H1 (cell line): ENCODE data around the gene RAB41. TPM values are rescaled to one million over a fixed set of nuclear protein-coding genes. Genes with fewer than 3 reads are reported as not detected.

ENCODE experiments used
- CTCF ChIA-PET: fragments of 300-600 bp; sonication (Branson Sonifier 250); formaldehyde crosslinking; loops from one replicate; lab custom pipeline; 2021; ENCODE audit not compliant: partially characterized antibody; lab: Charles Lee
- POLR2A ChIA-PET: fragments of 300-600 bp; sonication (Branson Sonifier 250); formaldehyde crosslinking; loops from one replicate; lab custom pipeline; 2021; ENCODE audit warnings: inconsistent platforms; ENCODE audit not compliant: partially characterized antibody; lab: Charles Lee
- DNase-seq, 2 experiments: peaks; one replicate each; pipeline versions ENCODE4 v3.0.0 to v3.0.0-alpha.2; 2010 to 2022; ENCODE audit warnings: low spot score in 2 of 2, low read depth in 1 of 2, mixed read lengths in 1 of 2
- FAIRE-seq: peaks from 2 replicates; lab custom pipeline; 2011; peaks lifted over from hg19 to GRCh38; lab: Jason Lieb, UNC
- H2AFZ ChIP-seq: 2 replicates; pipeline ENCODE4 v1.8.1; 2012; ENCODE audit warnings: low read length, inconsistent platforms
- H2AK5ac ChIP-seq: 2 replicates; pipeline ENCODE4 v1.6.1; 2013; ENCODE audit warnings: low read depth, low read length
- H2BK120ac ChIP-seq: replicated peaks from 2 replicates; pipeline ENCODE3; 2013; ENCODE audit warnings: low read depth, low read length, inconsistent platforms
- H2BK12ac ChIP-seq: 2 replicates; pipeline ENCODE4 v1.6.1; 2013; ENCODE audit warnings: low read depth, low read length
- H2BK15ac ChIP-seq: 2 replicates; pipeline ENCODE4 v1.6.1; 2013; ENCODE audit warnings: low read length
- H2BK20ac ChIP-seq: 2 replicates; pipeline ENCODE4 v1.6.1; 2013; ENCODE audit warnings: low read length
- H2BK5ac ChIP-seq: 2 replicates; pipeline ENCODE4 v1.6.1; 2013; ENCODE audit warnings: low read depth, low read length
- H3K14ac ChIP-seq: 2 replicates; pipeline ENCODE4 v1.6.1; 2013; ENCODE audit warnings: inconsistent platforms; ENCODE audit not compliant: insufficient read length
- H3K18ac ChIP-seq: 2 replicates; pipeline ENCODE4 v1.6.1; 2013; ENCODE audit warnings: low read length; ENCODE audit errors: extremely low read depth
- H3K23ac ChIP-seq: 2 replicates; pipeline ENCODE4 v1.6.1; 2013; ENCODE audit warnings: inconsistent platforms; ENCODE audit not compliant: insufficient read length
- H3K23me2 ChIP-seq: 2 replicates; pipeline ENCODE4 v1.6.1; 2013; ENCODE audit warnings: low read depth, low read length
- H3K27ac ChIP-seq: 2 replicates; pipeline ENCODE4 v1.6.1; 2011; ENCODE audit warnings: low read depth, low read length, inconsistent platforms
- H3K27me3 ChIP-seq, 4 experiments: replicated peaks in 1 of 4; 1 replicate in 1 of 4; 2 replicates in 3 of 4; pipeline versions ENCODE4 v1.6.1 to v1.8.1; 2011 to 2013; ENCODE audit warnings: low read length in 3 of 4, mild to moderate bottlenecking in 3 of 4, inconsistent platforms in 2 of 4, mixed read lengths in 2 of 4, moderate library complexity in 1 of 4; ENCODE audit not compliant: control insufficient read depth in 3 of 4, insufficient read depth in 3 of 4; ENCODE audit errors: extremely low read depth in 1 of 4
- H3K36me3 ChIP-seq, 4 experiments: 2 replicates each; pipeline versions ENCODE4 v1.6.1 to v1.8.1; 2011 to 2013; ENCODE audit warnings: mild to moderate bottlenecking in 4 of 4, low read length in 3 of 4, moderate library complexity in 2 of 4, control low read depth in 1 of 4, inconsistent platforms in 1 of 4; ENCODE audit not compliant: insufficient read depth in 4 of 4, control insufficient read depth in 2 of 4
- H3K4ac ChIP-seq: replicated peaks from 2 replicates; pipeline ENCODE3; 2013; ENCODE audit warnings: low read length, low read depth, mixed read lengths, inconsistent platforms; ENCODE audit not compliant: insufficient read length
- H3K4me1 ChIP-seq, 4 experiments: replicated peaks in 1 of 4; 1 replicate in 1 of 4; 2 replicates in 3 of 4; pipeline versions ENCODE4 v1.6.1 to v1.8.1; 2011 to 2013; ENCODE audit warnings: low read length in 3 of 4, inconsistent platforms in 2 of 4, mixed read lengths in 1 of 4; ENCODE audit not compliant: insufficient read depth in 4 of 4, control insufficient read depth in 3 of 4
- H3K4me2 ChIP-seq, 2 experiments: 2 replicates each; pipeline versions ENCODE4 v1.6.1 to v1.8.1; 2011 to 2013; ENCODE audit warnings: low read depth in 2 of 2, low read length in 2 of 2, control low read depth in 1 of 2, inconsistent platforms in 1 of 2, mild to moderate bottlenecking in 1 of 2; ENCODE audit not compliant: insufficient read depth in 1 of 2
- H3K4me3 ChIP-seq, 4 experiments: fragments of 200-600, 300-600 bp in 1 of 4; sonication (generic), shearing (Covaris generic), sonication (Bioruptor Twin) in 1 of 4; 2 replicates each; pipeline versions ENCODE4 v1.5.1 to v1.8.1; 2011 to 2016; ENCODE audit warnings: low read length in 4 of 4, low read depth in 3 of 4, control low read depth in 2 of 4, inconsistent platforms in 2 of 4, mild to moderate bottlenecking in 2 of 4, mixed read lengths in 1 of 4, moderate library complexity in 1 of 4; ENCODE audit not compliant: insufficient read depth in 2 of 4; ENCODE audit errors: extremely low read depth in 1 of 4
- H3K56ac ChIP-seq: replicated peaks from 2 replicates; pipeline ENCODE3; 2013; ENCODE audit warnings: low read depth, mild to moderate bottlenecking, mixed read lengths, low read length, inconsistent platforms; ENCODE audit not compliant: insufficient read length
- H3K79me1 ChIP-seq: 2 replicates; pipeline ENCODE4 v1.6.1; 2013; ENCODE audit warnings: low read depth, low read length, control low read depth
- H3K79me2 ChIP-seq, 2 experiments: 2 replicates each; pipeline versions ENCODE4 v1.6.1 to v1.8.1; 2012 to 2013; ENCODE audit warnings: low read length in 2 of 2, mild to moderate bottlenecking in 2 of 2, inconsistent platforms in 1 of 2; ENCODE audit not compliant: insufficient read depth in 2 of 2, control insufficient read depth in 1 of 2
- H3K9ac ChIP-seq, 4 experiments: replicated peaks in 1 of 4; 1 replicate in 1 of 4; 2 replicates in 3 of 4; pipeline versions ENCODE4 v1.6.1 to v1.8.1; 2011 to 2013; ENCODE audit warnings: low read depth in 3 of 4, low read length in 3 of 4, control low read depth in 2 of 4, mild to moderate bottlenecking in 2 of 4, moderate library complexity in 2 of 4, inconsistent platforms in 1 of 4; ENCODE audit errors: extremely low read depth in 1 of 4
- H3K9me3 ChIP-seq, 2 experiments: 2 replicates each; pipeline versions ENCODE4 v1.6.1 to v1.8.1; 2012 to 2013; ENCODE audit warnings: mild to moderate bottlenecking in 2 of 2, moderate library complexity in 2 of 2, control low read depth in 1 of 2, inconsistent platforms in 1 of 2, low read depth in 1 of 2, low read length in 1 of 2, mixed read lengths in 1 of 2; ENCODE audit not compliant: insufficient read depth in 2 of 2
- H4K20me1 ChIP-seq, 2 experiments: replicated peaks in 1 of 2; 2 replicates each; pipeline versions ENCODE3 to v1.8.1; 2011 to 2013; ENCODE audit warnings: inconsistent platforms in 2 of 2, low read length in 2 of 2, mild to moderate bottlenecking in 1 of 2; ENCODE audit not compliant: insufficient read depth in 2 of 2, control insufficient read depth in 1 of 2
- H4K5ac ChIP-seq: 2 replicates; pipeline ENCODE4 v1.6.1; 2013; ENCODE audit warnings: low read length, low read depth, mixed read lengths, inconsistent platforms; ENCODE audit not compliant: insufficient read length
- H4K8ac ChIP-seq: 2 replicates; pipeline ENCODE4 v1.8.0; 2013; ENCODE audit warnings: mild to moderate bottlenecking, moderate library complexity, low read length, inconsistent platforms; ENCODE audit not compliant: insufficient read depth; ENCODE audit errors: extremely low read depth
- H4K91ac ChIP-seq: replicated peaks from 2 replicates; pipeline ENCODE3; 2013; ENCODE audit warnings: low read length, mixed read lengths, inconsistent platforms; ENCODE audit not compliant: insufficient read length
- ASH2L ChIP-seq: fragments of 200-600, 300-600 bp; sonication (generic); IDR thresholded peaks from one replicate; pipeline ENCODE4 v1.7.1; 2017; ENCODE audit warnings: low read length
- CBX5 ChIP-seq: fragments of 300-800, 300-1000 bp; sonication (generic); IDR thresholded peaks from 2 replicates; pipeline ENCODE4 v1.7.1; 2016; ENCODE audit warnings: antibody characterized with exemption, low read length, low read depth
- CBX8 ChIP-seq: fragments of 300-800, 300-1000 bp; sonication (generic); IDR thresholded peaks from 2 replicates; pipeline ENCODE4 v1.7.1; 2016; ENCODE audit warnings: low read depth, low read length, borderline replicate concordance
- CEBPB ChIP-seq: IDR thresholded peaks from 2 replicates; pipeline ENCODE4 v1.6.1; 2012; ENCODE audit warnings: low read depth, low read length
- EP300 ChIP-seq, 2 experiments: IDR thresholded peaks; 1 replicate in 1 of 2; 2 replicates in 1 of 2; pipeline ENCODE4 v1.6.1; 2011 to 2012; ENCODE audit warnings: low read depth in 2 of 2, low read length in 2 of 2, mild to moderate bottlenecking in 2 of 2, borderline replicate concordance in 1 of 2, inconsistent platforms in 1 of 2, moderate library complexity in 1 of 2
- GABPA ChIP-seq: IDR thresholded peaks from 2 replicates; pipeline ENCODE4 v1.6.1; 2011; ENCODE audit warnings: mild to moderate bottlenecking, low read length, moderate library complexity, borderline replicate concordance; ENCODE audit not compliant: insufficient read depth
- HDAC2 ChIP-seq, 2 experiments: fragments of 300-600 bp in 1 of 2; sonication (generic) in 1 of 2; IDR thresholded peaks; 2 replicates each; pipeline ENCODE4 v1.6.1; 2011 to 2012; ENCODE audit warnings: low read depth in 2 of 2, low read length in 2 of 2, mild to moderate bottlenecking in 2 of 2, moderate library complexity in 2 of 2, borderline replicate concordance in 1 of 2, inconsistent platforms in 1 of 2
- NANOG ChIP-seq: IDR thresholded peaks from 2 replicates; pipeline ENCODE4 v1.6.1; 2011; ENCODE audit warnings: low read length, low read depth, mild to moderate bottlenecking, inconsistent platforms; ENCODE audit not compliant: insufficient read depth, poor library complexity, severe bottlenecking
- SAP30 ChIP-seq: fragments of 300-600 bp; sonication (generic); IDR thresholded peaks from 2 replicates; pipeline ENCODE4 v1.7.1; 2012; ENCODE audit warnings: low read length, moderate library complexity, mild to moderate bottlenecking, inconsistent platforms; ENCODE audit not compliant: insufficient read depth, insufficient replicate concordance
- TBP ChIP-seq: IDR thresholded peaks from 2 replicates; pipeline ENCODE4 v1.6.1; 2011; ENCODE audit warnings: low read depth, low read length, improper control_type of control experiment
- TCF12 ChIP-seq: IDR thresholded peaks from 2 replicates; pipeline ENCODE4 v1.6.1; 2011; ENCODE audit warnings: low read depth, mild to moderate bottlenecking, low read length
- ZNF274 ChIP-seq: IDR thresholded peaks from 2 replicates; pipeline ENCODE4 v1.7.0; 2012; ENCODE audit warnings: low read length, borderline replicate concordance; ENCODE audit errors: extremely low read depth
- WGBS, 2 experiments: shearing (Covaris generic) in 1 of 2; methylation state at CpG; one replicate each; pipeline versions ENCODE4 v1.1.6 to v1.1.7; 2013 to 2015; ENCODE audit warnings: low lambda C conversion rate in 2 of 2, mixed read lengths in 2 of 2, inconsistent platforms in 1 of 2, low coverage in 1 of 2, missing lambda C conversion rate in 1 of 2; ENCODE audit not compliant: insufficient replicate concordance in 2 of 2, insufficient coverage in 1 of 2, insufficient read length in 1 of 2; ENCODE audit errors: extremely low coverage in 1 of 2, missing lambda C conversion rate in 1 of 2; 5-methylcytosine and 5-hydroxymethylcytosine counted together
- polyA plus RNA-seq, 7 experiments: library from polyadenylated mRNA; depleted of rRNA in 3 of 7; stranded (reverse) in 5 of 7; unstranded in 2 of 7; fragments of >200 nt in 5 of 7; fragments of 200-250 nt in 2 of 7; gene quantifications; 1 replicate in 5 of 7; 2 replicates in 1 of 7; 4 replicates in 1 of 7; pipeline versions ENCODE4 v1.2.1 to v1.2.3, GENCODE V29; 2011 to 2013; ENCODE audit warnings: missing spikeins in 2 of 7, mixed read lengths in 2 of 7
- total RNA-seq: library from RNA; stranded (reverse); fragmentation: NEBNext Ultra II Directional; extraction: Animal tissue kit (Norgen Biotek cat#: 25700); gene quantifications from 2 replicates; pipeline ENCODE4 v1.2.1, GENCODE V29; 2021
- TF ChIP-seq, protein P1 (sequence below): IDR thresholded peaks from 2 replicates; pipeline ENCODE4 v1.6.1; 2011; ENCODE audit warnings: low read length, improper control_type of control experiment

The RAB41 gene
- total and polyA plus RNA-seq, 2 of the 8 experiments (the other 6 are each of a cell fraction or from before 2014, with no cell fraction given) = not detected

DNA sequence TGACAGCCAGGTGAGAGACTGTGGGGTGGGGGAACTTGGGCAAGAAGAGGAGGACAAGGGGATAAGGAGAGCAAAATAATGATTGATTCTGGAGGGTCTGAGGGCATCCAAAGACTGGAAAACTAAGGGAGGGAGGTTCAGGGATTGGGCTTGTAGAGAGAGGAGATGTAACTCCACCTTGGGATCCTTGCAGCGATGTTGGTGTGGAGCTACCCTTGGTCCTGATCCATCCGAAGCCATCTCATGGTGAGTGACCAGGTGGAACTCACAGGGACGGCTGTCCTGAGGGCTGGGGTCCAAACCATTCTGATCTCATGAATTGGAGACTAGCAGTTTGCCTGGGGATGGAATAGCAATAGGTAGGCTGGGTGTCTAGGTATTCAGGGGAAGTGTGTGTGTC lies 1.4 kb upstream of the RAB41 start:
- POLR2A ChIA-PET = no interaction called here
- WGBS, 2 experiments = 93% methylated on average over 3 of the region's 3 CpGs; no CpG with 5 or more reads in 1 of the 2 experiments
- H4K20me1 ChIP-seq = no peaks in the 10 kb centered on the region
- no peak overlapping the region for H3K18ac ChIP-seq
- H3K4me3 ChIP-seq = no peak overlapping the region
- no peak overlapping the region for H3K56ac ChIP-seq
- H2AK5ac ChIP-seq = no peak overlapping the region
- DNase-seq = no peak
- H2BK120ac ChIP-seq = no peak overlapping the region
- H3K36me3 ChIP-seq = no peaks in the 10 kb centered on the region
- no peak overlapping the region for H3K4ac ChIP-seq
- H3K23me2 ChIP-seq = no peaks in the 10 kb centered on the region
- no peak overlapping the region for H3K14ac ChIP-seq
- no peak overlapping the region for H3K27ac ChIP-seq
- H3K79me2 ChIP-seq = no peaks in the 10 kb centered on the region
- no peaks in the 10 kb centered on the region for H3K9me3 ChIP-seq
- no peak overlapping the region for H4K5ac ChIP-seq
- H3K4me1 ChIP-seq = no peaks in the 10 kb centered on the region
- no peak overlapping the region for H2BK20ac ChIP-seq
- H3K27me3 ChIP-seq = no peaks in the 10 kb centered on the region
- no peak overlapping the region for H2BK15ac ChIP-seq
- H3K4me2 ChIP-seq = no peak overlapping the region
- CTCF ChIA-PET = interaction anchor here (0.8 kb wide), 1 partner anchor 152 kb away, joined by 3 read pairs; no protein-coding TSS in a partner anchor
- H4K8ac ChIP-seq = no peak overlapping the region
- H2AFZ ChIP-seq = no peak overlapping the region
- H4K91ac ChIP-seq = no peak overlapping the region
- FAIRE-seq = no peak
- H2BK12ac ChIP-seq = no peak overlapping the region
- no peak overlapping the region for H3K9ac ChIP-seq
- H3K79me1 ChIP-seq = no peaks in the 10 kb centered on the region
- H2BK5ac ChIP-seq = no peak overlapping the region
- no peak overlapping the region for H3K23ac ChIP-seq
- TF ChIP-seq TCF12 (no peak), TBP (no peak), CBX8 (no peak), ZNF274 (no peak), CBX5 (no peak), HDAC2 (IDR thresholded peaks at IDR 0.05; ENCODE audit: borderline replicate concordance in 1 of 2, low read depth in 2 of 2, low read length in 2 of 2) (no peak), NANOG (no peak), EP300 (IDR thresholded peaks at IDR 0.05; ENCODE audit: borderline replicate concordance in 1 of 2, low read depth in 2 of 2, low read length in 2 of 2) (no peak), SAP30 (no peak), ASH2L (no peak), CEBPB (no peak), GABPA (no peak)
- TF ChIP-seq, protein P1, sequence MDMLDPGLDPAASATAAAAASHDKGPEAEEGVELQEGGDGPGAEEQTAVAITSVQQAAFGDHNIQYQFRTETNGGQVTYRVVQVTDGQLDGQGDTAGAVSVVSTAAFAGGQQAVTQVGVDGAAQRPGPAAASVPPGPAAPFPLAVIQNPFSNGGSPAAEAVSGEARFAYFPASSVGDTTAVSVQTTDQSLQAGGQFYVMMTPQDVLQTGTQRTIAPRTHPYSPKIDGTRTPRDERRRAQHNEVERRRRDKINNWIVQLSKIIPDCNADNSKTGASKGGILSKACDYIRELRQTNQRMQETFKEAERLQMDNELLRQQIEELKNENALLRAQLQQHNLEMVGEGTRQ = no peak
